ENCODE results near the gene MAP9.

The MAP9 gene

DNA sequence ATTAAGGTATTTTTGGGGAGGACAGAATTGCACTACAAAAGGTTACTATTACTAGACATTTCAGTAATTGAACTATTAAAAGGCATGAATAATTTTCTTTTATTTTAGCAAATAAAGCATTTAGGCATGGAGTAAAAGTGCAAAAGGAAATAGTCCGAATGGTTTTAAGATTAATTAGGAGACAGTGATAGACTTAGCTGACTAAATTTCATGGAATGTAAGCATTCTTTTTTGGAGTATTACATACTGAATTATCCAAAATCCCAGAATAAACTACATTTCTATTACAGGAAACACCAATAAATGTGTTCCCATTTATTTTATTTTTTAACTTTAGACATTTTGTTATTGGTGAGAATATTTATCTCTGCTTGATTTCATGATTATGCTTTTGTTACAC, 30.7 kb upstream of the MAP9 start:
- TF ChIP-seq, protein P1, sequence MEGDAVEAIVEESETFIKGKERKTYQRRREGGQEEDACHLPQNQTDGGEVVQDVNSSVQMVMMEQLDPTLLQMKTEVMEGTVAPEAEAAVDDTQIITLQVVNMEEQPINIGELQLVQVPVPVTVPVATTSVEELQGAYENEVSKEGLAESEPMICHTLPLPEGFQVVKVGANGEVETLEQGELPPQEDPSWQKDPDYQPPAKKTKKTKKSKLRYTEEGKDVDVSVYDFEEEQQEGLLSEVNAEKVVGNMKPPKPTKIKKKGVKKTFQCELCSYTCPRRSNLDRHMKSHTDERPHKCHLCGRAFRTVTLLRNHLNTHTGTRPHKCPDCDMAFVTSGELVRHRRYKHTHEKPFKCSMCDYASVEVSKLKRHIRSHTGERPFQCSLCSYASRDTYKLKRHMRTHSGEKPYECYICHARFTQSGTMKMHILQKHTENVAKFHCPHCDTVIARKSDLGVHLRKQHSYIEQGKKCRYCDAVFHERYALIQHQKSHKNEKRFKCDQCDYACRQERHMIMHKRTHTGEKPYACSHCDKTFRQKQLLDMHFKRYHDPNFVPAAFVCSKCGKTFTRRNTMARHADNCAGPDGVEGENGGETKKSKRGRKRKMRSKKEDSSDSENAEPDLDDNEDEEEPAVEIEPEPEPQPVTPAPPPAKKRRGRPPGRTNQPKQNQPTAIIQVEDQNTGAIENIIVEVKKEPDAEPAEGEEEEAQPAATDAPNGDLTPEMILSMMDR (IDR thresholded peaks at IDR 0.05) = no peak

DNA sequence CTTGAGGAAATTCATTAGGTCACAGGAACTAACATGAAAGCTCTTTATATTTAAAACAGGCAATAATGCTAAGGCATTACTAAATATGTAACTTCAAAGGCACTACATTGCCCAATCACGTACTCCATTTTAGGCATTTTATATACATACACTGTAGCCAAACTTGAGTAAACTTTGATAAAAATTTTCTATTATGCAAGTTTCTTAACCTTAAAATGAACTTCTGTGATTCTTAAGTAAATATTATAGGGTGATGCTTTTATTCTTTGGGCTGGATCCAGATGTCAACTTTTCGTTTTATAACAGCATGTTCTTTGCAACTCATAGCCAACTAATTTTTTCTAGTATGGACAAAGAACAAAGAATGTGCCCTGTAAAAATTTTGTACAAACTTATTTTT, 28.3 kb upstream of the MAP9 start:
- TF ChIP-seq, protein P1 (IDR thresholded peaks at IDR 0.05) = no peak

DNA sequence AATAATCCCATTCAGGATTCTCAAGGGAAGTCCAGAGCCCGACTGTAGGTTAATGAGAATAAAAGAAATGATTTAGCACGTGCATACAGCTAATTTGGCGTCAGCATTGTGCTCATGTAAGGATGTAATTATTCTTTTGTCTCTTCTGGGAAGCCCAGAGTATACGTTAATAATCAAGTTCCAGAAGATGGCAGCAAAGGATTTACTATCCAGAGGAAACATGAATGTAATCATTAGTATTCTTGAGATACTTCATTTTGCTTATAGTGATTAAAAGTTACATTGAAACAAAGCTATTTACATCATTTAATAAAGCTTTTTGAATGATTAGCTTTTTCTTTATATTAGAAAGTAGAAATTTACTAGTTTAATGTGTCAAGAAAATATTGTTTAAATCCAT, 27.1 kb upstream of the MAP9 start:
- TF ChIP-seq, protein P1 (IDR thresholded peaks at IDR 0.05) = peak; percentile 58

- TF ChIP-seq, protein P1 (IDR thresholded peaks at IDR 0.05) = no peak
Measured at GRCh38 chr4:155402941-155403340, 26.2 kb upstream of the MAP9 start.

GRCh38 chr4:155400893-155401292, 24.1 kb upstream of the MAP9 start:
- TF ChIP-seq, protein P1 (IDR thresholded peaks at IDR 0.05) = no peak

DNA sequence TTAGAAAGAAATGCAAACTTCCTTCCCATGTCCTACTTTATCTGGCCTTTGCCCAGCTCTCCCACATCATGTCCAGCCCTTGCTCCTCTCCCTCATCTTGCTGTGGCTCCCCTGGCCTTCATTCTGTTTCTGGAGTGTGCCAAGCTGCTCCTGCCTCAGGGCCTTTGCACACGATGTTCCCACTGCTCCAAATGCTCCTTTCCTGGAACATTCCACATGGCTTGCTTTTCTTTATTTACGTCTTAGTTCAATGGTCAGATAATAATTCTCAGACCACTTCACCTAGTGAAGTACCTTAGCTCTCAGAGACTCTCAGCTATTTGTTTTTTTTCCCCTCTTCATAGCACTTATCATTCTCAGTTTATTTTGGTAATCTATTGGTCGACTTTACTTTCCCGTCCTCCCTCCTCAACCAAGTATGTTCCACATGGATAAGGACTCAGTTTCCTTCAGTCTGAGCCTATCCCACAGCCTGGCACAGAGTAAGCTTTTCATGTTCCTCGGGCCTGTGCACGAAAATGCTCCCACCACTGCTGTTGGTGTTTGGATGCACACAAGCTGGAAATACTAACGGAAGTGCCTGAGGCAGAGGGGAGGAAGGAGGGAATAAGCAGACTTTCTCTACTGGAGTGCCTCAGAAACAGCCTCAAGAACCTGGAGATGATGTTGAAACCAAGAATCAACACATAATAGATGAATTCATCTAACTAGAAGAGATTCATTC, 23.4 kb upstream of the MAP9 start:
- TF ChIP-seq, protein P1 (IDR thresholded peaks at IDR 0.05) = no peak

GRCh38 chr4:155392481-155393184, 15.9 kb upstream of the MAP9 start:
- TF ChIP-seq, protein P1 (IDR thresholded peaks at IDR 0.05) = no peak
